GM12892 (cell line): ENCODE data around the gene RAP1GAP.

Experiments used
- POLR2A ChIP-seq: IDR thresholded peaks from 2 replicates; pipeline ENCODE4 v1.6.1; 2011; ENCODE audit warnings: low read depth, low read length, control low read depth
- POLR2AphosphoS5 ChIP-seq: IDR thresholded peaks from 2 replicates; pipeline ENCODE4 v1.6.1; 2011; ENCODE audit warnings: low read depth, low read length, control low read depth
- TAF1 ChIP-seq: IDR thresholded peaks from 2 replicates; pipeline ENCODE4 v1.6.1; 2011; ENCODE audit warnings: low read depth, mild to moderate bottlenecking, control low read depth, low read length, borderline replicate concordance

DNA sequence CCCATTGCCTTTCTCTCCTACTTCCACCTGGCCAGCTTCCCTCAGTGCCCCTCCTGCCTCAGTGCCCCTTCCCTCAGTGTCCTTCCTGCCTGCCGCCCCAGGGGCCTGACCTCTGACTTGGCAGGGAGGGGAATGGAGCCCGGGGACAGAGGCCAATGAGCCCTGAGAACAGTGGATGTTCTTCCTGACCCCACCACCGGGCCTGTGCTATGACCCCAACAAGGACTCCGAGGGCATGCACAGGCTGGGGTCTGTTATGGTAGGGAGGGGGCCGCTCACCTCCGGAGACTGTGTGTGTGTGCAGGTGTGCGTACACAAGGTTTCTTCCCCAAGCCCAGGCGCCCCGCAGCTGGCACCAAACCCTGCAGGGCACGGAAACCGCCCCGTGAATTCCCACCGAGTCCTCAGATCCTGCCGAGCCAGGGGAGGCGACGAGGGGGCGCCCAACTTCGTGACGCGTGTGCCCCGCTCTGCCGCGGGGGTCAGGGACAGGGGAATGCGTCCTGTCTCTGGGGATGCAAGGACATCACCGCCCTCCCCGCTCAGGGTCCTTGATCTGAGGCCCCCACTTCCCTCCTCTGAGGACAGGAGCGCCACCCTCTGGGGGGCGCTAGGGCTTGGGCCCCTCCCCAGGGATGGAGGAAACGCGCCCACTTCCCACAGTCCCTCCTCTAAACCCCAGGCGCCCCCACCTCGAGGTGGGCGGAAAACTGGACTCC is 766 bp downstream of the RAP1GAP start:
- TF ChIP-seq TAF1 (no peak), POLR2A (no peak), POLR2AphosphoS5 (no peak)
